H1 (cell line): ENCODE data around the gene CPT1A. TPM values are rescaled to one million over a fixed set of nuclear protein-coding genes. Genes with fewer than 3 reads are reported as not detected.

ENCODE experiments used
- GABPA ChIP-seq: IDR thresholded peaks from 2 replicates; pipeline ENCODE4 v1.6.1; 2011; ENCODE audit warnings: mild to moderate bottlenecking, low read length, moderate library complexity, borderline replicate concordance; ENCODE audit not compliant: insufficient read depth
- JUN ChIP-seq: IDR thresholded peaks from 2 replicates; pipeline ENCODE4 v1.6.1; 2011; ENCODE audit warnings: low read depth, mild to moderate bottlenecking, improper control_type of control experiment, low read length
- JUND ChIP-seq: IDR thresholded peaks from 2 replicates; pipeline ENCODE4 v1.6.1; 2011; ENCODE audit warnings: mild to moderate bottlenecking, improper control_type of control experiment, low read length
- POLR2AphosphoS5 ChIP-seq: IDR thresholded peaks from 2 replicates; pipeline ENCODE4 v1.6.1; 2011; ENCODE audit warnings: low read depth, low read length
- polyA plus RNA-seq, 7 experiments: library from polyadenylated mRNA; depleted of rRNA in 3 of 7; stranded (reverse) in 5 of 7; unstranded in 2 of 7; fragments of >200 nt in 5 of 7; fragments of 200-250 nt in 2 of 7; gene quantifications; 1 replicate in 5 of 7; 2 replicates in 1 of 7; 4 replicates in 1 of 7; pipeline versions ENCODE4 v1.2.1 to v1.2.3, GENCODE V29; 2011 to 2013; ENCODE audit warnings: missing spikeins in 2 of 7, mixed read lengths in 2 of 7
- total RNA-seq: library from RNA; stranded (reverse); fragmentation: NEBNext Ultra II Directional; extraction: Animal tissue kit (Norgen Biotek cat#: 25700); gene quantifications from 2 replicates; pipeline ENCODE4 v1.2.1, GENCODE V29; 2021
- TF ChIP-seq, protein P1 (sequence below): IDR thresholded peaks from 2 replicates; pipeline ENCODE4 v1.6.1; 2012; ENCODE audit warnings: low read length, inconsistent platforms

CPT1A gene
- total and polyA plus RNA-seq, 2 of the 8 experiments (the other 6 are each of a cell fraction or from before 2014, with no cell fraction given), result 2.9 to 12.2 TPM

GRCh38 chr11:68813773-68814172 lies 27.9 kb downstream of the CPT1A start (continued):
- TF ChIP-seq GABPA (no peak), JUND (no peak), POLR2AphosphoS5 (no peak), JUN (no peak)
- TF ChIP-seq, protein P1, sequence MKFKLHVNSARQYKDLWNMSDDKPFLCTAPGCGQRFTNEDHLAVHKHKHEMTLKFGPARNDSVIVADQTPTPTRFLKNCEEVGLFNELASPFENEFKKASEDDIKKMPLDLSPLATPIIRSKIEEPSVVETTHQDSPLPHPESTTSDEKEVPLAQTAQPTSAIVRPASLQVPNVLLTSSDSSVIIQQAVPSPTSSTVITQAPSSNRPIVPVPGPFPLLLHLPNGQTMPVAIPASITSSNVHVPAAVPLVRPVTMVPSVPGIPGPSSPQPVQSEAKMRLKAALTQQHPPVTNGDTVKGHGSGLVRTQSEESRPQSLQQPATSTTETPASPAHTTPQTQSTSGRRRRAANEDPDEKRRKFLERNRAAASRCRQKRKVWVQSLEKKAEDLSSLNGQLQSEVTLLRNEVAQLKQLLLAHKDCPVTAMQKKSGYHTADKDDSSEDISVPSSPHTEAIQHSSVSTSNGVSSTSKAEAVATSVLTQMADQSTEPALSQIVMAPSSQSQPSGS, result no peak
